Endodermal cell (in vitro differentiated cells): ENCODE results near the gene ABCD3. TPM values are rescaled to one million over a fixed set of nuclear protein-coding genes. Genes with fewer than 3 reads are reported as not detected.

Source experiments
- DNase-seq: peaks from one replicate; pipeline ENCODE4 v3.0.0-alpha.2; 2017
- H3K27ac ChIP-seq: 2 replicates; pipeline ENCODE4 v1.5.1; 2013; ENCODE audit warnings: mild to moderate bottlenecking, low read depth, low read length, moderate library complexity
- H3K27me3 ChIP-seq: 2 replicates; pipeline ENCODE4 v1.6.1; 2013; ENCODE audit warnings: mild to moderate bottlenecking, low read length, moderate library complexity; ENCODE audit not compliant: insufficient read depth, control insufficient read depth, poor library complexity, severe bottlenecking
- H3K36me3 ChIP-seq: 2 replicates; pipeline ENCODE4 v1.7.0; 2013; ENCODE audit warnings: mild to moderate bottlenecking, low read length, moderate library complexity; ENCODE audit not compliant: control insufficient read depth, insufficient read depth
- H3K4me1 ChIP-seq: one replicate; pipeline ENCODE4 v1.7.0; 2013; ENCODE audit warnings: low read length; ENCODE audit not compliant: control insufficient read depth, insufficient read depth
- H3K4me3 ChIP-seq: 2 replicates; pipeline ENCODE4 v1.5.1; 2013; ENCODE audit warnings: mild to moderate bottlenecking, low read length, moderate library complexity
- H3K9ac ChIP-seq: 2 replicates; pipeline ENCODE4 v1.6.1; 2013; ENCODE audit warnings: mild to moderate bottlenecking, low read length, moderate library complexity; ENCODE audit not compliant: poor library complexity, severe bottlenecking; ENCODE audit errors: extremely low read depth
- H3K9me3 ChIP-seq: 2 replicates; pipeline ENCODE4 v1.6.1; 2013; ENCODE audit warnings: mild to moderate bottlenecking, low read length, moderate library complexity; ENCODE audit not compliant: control insufficient read depth
- H3K27ac Mint-ChIP-seq: 2 replicates; pipeline ENCODE4 v1.8.0; 2020; ENCODE audit warnings: mixed read lengths
- H3K27me3 Mint-ChIP-seq: 2 replicates; pipeline ENCODE4 v1.8.0; 2021; ENCODE audit warnings: mild to moderate bottlenecking, mixed read lengths; ENCODE audit not compliant: insufficient read depth
- H3K36me3 Mint-ChIP-seq: 2 replicates; pipeline ENCODE4 v1.8.0; 2020; ENCODE audit warnings: low read depth, mixed read lengths
- H3K4me1 Mint-ChIP-seq: 2 replicates; pipeline ENCODE4 v1.8.0; 2020; ENCODE audit warnings: mixed read lengths
- H3K4me3 Mint-ChIP-seq: 2 replicates; pipeline ENCODE4 v1.8.0; 2020; ENCODE audit warnings: mild to moderate bottlenecking, moderate library complexity, mixed read lengths
- H3K9me3 Mint-ChIP-seq: 2 replicates; pipeline ENCODE4 v1.8.0; 2020; ENCODE audit warnings: mild to moderate bottlenecking, mixed read lengths
- CTCF ChIP-seq: fragments of 200-600 bp; sonication (generic); conservative IDR thresholded peaks from 2 replicates; pipeline ENCODE4 v1.5.0; 2021; ENCODE audit warnings: antibody characterized with exemption, mild to moderate bottlenecking
- WGBS, 2 experiments: methylation state at CpG; one replicate each; pipeline versions ENCODE4 v1.1.5 to v1.1.7; 2013; ENCODE audit warnings: missing lambda C conversion rate in 2 of 2, mixed read lengths in 1 of 2; ENCODE audit not compliant: insufficient coverage in 1 of 2, insufficient read length in 1 of 2; 5-methylcytosine and 5-hydroxymethylcytosine counted together
- total RNA-seq, 2 donors: library from RNA; stranded (reverse); fragmentation: NEBNext Ultra II Directional in 1 of 2; extraction: Animal tissue kit (Norgen Biotek cat#: 25700) in 1 of 2; gene quantifications; 2 replicates in 1 of 2; 3 replicates in 1 of 2; pipeline ENCODE4 v1.2.1, GENCODE V29; 2021

Gene ABCD3
- total RNA-seq, 2 donors from 2014 or later: 28.1 to 33.3 TPM

GRCh38 chr1:94524531-94524930 lies 106.3 kb downstream of the ABCD3 start:
- Mint-ChIP-seq H3K36me3 (peaks cover 2% of the 10 kb centered on the region), H3K27me3 (no peaks in the 10 kb centered on the region), H3K27ac (no peak overlapping the region), H3K4me3 (no peak overlapping the region), H3K4me1 (peaks cover 14% of the 10 kb centered on the region), H3K9me3 (no peaks in the 10 kb centered on the region)
- TF ChIP-seq CTCF: no peak
- 94 to 100% methylated on average over 2 to 6 of the region's 6 CpGs for WGBS, 2 experiments
- Histone ChIP-seq H3K27me3 (no peaks in the 10 kb centered on the region), H3K27ac (no peak overlapping the region), H3K4me1 (no peaks in the 10 kb centered on the region), H3K9ac (no peak overlapping the region), H3K36me3 (peaks cover 8% of the 10 kb centered on the region), H3K9me3 (no peaks in the 10 kb centered on the region), H3K4me3 (no peak overlapping the region)
- DNase-seq: no peak

DNA sequence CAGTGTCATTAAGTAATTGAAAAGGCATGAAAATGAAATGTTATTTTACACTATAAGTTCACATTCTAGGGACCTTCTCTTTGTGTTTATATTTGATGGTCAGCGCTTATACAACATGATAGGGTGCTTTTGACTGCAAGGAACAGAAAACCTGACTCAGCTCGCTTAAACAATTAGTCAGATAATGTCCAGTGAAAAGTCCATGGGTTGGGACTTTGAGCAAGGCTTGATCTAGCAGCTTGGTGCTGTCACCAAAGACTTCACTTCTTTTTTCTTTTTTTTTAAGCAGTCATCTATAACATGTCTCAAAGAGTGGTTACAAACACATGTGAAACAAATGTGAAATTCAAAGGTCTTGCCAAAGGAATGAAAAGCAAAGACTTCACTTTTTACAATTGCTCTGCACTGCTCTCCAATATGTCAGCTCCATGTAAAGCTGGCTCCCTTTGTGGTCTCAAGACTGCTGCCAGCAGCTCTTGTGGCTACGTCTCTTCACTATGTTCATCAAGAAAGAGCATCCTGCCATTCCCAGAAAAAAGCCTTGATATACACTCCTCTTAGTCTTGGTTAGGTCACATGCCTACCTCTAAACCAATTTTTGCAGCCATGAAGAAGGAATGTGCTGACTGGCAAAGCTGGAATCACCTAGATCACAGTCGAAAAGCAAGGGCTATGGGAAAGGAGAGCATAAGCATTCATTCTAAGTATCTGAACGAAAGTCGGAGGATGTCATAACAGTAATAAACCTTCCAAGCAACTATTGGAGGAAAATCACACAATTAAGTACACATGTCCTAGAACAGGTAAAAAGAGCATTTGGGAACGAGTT lies 108.2 kb downstream of the ABCD3 start:
- Mint-ChIP-seq H3K4me3 (no peak overlapping the region), H3K9me3 (no peaks in the 10 kb centered on the region), H3K27me3 (no peaks in the 10 kb centered on the region), H3K36me3 (peaks cover 14% of the 10 kb centered on the region), H3K27ac (no peak overlapping the region), H3K4me1 (peaks cover 14% of the 10 kb centered on the region)
- no peaks in the 10 kb centered on the region for H3K27me3 ChIP-seq
- H3K36me3 ChIP-seq: peaks cover 25% of the 10 kb centered on the region
- H3K4me1 ChIP-seq: no peaks in the 10 kb centered on the region
- H3K9ac ChIP-seq: no peak overlapping the region
- 90 to 96% methylated on average over 4 to 7 of the region's 7 CpGs for WGBS, 2 experiments
- no peak for DNase-seq
- no peak overlapping the region for H3K4me3 ChIP-seq
- no peak overlapping the region for H3K27ac ChIP-seq
- no peaks in the 10 kb centered on the region for H3K9me3 ChIP-seq
- TF ChIP-seq CTCF: no peak

GRCh38 chr1:94527447-94528031 lies 109.3 kb downstream of the ABCD3 start:
- Histone ChIP-seq H3K9me3 (no peaks in the 10 kb centered on the region), H3K27ac (no peak overlapping the region), H3K27me3 (no peaks in the 10 kb centered on the region), H3K4me3 (no peak overlapping the region), H3K36me3 (peaks cover 37% of the 10 kb centered on the region), H3K9ac (no peak overlapping the region), H3K4me1 (no peaks in the 10 kb centered on the region)
- Mint-ChIP-seq H3K4me1 (peaks cover 14% of the 10 kb centered on the region), H3K27ac (peak overlapping the region; percentile 46), H3K4me3 (no peak overlapping the region), H3K9me3 (no peaks in the 10 kb centered on the region), H3K36me3 (peaks cover 26% of the 10 kb centered on the region), H3K27me3 (no peaks in the 10 kb centered on the region)
- 81 to 100% methylated on average over 1 of the region's 1 CpG for WGBS, 2 experiments
- DNase-seq: no peak
- peak; percentile 45 for TF ChIP-seq CTCF
